Mammary epithelial cell (primary cell): ENCODE data around the gene CDC25C.

Source experiments
- EZH2 ChIP-seq: IDR thresholded peaks from 2 replicates; pipeline ENCODE4 v1.6.1; 2012; ENCODE audit warnings: low read length, inconsistent platforms, borderline replicate concordance
- TF ChIP-seq, protein P1 (sequence below), 2 donors: IDR thresholded peaks in 1 of 2; conservative IDR thresholded peaks in 1 of 2; 2 replicates each; pipeline ENCODE4 v1.5.1; 2011 to 2012; ENCODE audit warnings: inconsistent platforms in 2 of 2, low read length in 2 of 2, mild to moderate bottlenecking in 2 of 2, control low read depth in 1 of 2, low read depth in 1 of 2; ENCODE audit not compliant: insufficient read depth in 1 of 2; ENCODE audit errors: extremely low read depth in 1 of 2

DNA sequence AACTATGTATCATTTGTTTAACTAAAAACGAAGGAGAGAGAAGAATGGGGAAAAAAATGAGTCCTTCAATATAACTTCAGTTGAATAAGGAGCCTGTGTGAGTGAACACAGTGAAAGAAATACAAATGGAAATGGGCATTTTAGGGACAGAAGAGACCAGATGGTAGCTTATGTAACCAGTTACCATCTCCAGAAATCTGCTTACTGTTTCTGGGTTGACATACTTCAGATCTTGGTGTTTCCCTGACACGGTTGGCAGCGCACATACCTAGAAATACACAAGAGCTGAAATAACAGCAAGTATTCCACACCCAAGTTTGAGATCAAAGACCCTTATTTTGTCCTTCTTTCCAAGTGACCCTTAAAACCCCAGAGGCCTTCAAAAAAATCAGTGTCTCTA lies 42.3 kb downstream of the CDC25C start:
- TF ChIP-seq, protein P1, sequence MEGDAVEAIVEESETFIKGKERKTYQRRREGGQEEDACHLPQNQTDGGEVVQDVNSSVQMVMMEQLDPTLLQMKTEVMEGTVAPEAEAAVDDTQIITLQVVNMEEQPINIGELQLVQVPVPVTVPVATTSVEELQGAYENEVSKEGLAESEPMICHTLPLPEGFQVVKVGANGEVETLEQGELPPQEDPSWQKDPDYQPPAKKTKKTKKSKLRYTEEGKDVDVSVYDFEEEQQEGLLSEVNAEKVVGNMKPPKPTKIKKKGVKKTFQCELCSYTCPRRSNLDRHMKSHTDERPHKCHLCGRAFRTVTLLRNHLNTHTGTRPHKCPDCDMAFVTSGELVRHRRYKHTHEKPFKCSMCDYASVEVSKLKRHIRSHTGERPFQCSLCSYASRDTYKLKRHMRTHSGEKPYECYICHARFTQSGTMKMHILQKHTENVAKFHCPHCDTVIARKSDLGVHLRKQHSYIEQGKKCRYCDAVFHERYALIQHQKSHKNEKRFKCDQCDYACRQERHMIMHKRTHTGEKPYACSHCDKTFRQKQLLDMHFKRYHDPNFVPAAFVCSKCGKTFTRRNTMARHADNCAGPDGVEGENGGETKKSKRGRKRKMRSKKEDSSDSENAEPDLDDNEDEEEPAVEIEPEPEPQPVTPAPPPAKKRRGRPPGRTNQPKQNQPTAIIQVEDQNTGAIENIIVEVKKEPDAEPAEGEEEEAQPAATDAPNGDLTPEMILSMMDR (conservative IDR thresholded peaks at IDR 0.05 in 1 of 2, IDR thresholded peaks at IDR 0.05 in 1 of 2; ENCODE audit: extremely low read depth in 1 of 2, insufficient read depth in 1 of 2, low read depth in 1 of 2, low read length in 2 of 2), result no peak
- TF ChIP-seq EZH2, result no peak
